ENCODE results near the gene USP19.

Gene USP19

DNA sequence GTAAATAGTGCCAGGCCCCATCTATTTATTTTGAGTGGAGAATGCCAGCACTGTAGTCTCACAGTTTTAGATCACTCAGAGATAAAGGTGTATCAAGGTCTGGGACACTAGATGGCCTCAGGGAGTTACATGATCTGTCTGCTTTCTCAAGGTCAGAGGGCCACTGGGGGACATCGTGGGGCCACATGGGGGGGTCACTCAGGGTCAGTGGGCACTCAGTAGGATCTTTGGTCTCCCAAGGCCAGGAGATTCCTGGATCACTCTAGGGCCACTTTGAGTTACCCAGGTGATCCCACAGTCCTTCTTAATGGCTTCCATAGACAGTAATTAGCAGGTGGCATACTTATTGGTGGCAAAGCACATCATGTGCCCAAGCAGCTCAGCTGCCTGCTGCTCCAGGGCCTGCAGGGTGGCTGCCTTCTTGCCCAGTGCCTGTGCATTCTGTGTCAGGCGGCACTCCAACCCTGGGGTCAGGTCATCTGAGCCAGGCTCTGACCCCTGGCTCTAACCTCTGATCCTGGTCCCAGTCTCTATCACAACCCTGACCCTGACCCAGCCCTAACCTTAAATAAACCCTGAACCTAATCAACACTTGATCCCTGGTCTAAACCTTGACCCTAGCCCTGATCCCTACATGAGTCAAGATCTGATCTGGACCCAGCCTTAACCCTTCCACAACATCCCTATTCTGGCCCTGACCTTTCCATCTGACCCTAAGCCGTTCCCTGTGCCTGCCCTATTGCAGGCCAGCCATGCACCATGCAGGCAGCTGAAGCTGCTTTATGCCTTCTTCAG, 14.0 kb upstream of the USP19 start:
- no peak for DNase-seq

DNA sequence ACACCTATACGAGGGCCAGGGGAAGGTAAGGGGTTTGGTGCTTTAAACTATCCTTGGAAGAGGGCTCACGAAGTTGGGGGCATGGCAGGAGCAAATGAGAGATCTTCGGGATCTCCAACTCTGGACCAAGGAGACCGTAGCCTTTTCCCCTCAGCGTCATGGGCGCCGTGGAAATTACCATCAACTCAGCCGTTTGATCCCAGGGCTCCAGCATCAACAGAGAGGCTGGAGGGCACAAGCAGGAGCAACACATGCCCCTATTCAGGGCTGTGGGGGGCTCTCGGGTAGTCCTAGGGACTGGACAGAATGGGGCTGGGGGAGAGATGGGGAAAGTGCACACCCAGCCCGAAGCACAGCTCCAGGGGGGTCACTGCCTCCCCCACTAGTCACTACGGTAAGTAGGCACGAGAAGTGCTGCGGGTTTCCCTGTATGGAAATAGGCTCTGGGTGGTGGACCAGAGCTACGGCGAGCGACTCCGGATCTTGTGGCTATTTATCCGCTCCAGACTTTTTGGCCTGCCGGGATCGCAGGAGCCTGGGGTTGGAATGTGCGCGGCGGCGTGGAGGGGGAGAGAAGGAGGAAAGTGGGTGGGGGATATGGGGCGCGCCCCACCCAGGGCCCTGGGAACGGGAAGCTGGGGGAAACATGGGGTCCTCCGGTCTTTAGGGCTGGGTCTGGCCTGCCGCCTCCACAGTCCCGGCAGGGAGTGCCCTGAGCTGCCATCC, 12.8 kb upstream of the USP19 start:
- no peak for DNase-seq

- DNase-seq = no peak
Observed at GRCh38 chr3:49132437-49133225, 12.0 kb upstream of the USP19 start, which contains the start of gene LAMB2. LAMB2 (minus strand) TSS chr3:49133050; CDS start chr3:49132867, 183 bp downstream.

DNA sequence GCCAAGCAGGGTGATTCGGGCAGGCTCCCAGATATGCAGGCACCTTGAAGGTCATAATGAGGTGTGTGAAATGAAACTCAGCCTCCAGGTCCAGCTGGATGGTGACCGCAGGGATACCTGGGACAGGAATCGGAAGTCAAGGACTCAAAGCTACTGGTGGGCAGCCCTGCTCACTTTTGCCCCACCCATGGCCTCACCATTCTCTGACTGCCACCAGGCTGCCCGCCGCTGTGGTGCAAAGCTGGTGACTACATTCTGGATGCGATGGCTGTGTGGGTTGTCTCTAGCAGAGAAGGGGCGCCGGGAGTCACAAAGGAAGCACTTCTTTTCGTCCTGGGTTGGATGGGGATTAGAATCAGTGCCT, 11.4 kb upstream of the USP19 start:
- DNase-seq = no peak

DNA sequence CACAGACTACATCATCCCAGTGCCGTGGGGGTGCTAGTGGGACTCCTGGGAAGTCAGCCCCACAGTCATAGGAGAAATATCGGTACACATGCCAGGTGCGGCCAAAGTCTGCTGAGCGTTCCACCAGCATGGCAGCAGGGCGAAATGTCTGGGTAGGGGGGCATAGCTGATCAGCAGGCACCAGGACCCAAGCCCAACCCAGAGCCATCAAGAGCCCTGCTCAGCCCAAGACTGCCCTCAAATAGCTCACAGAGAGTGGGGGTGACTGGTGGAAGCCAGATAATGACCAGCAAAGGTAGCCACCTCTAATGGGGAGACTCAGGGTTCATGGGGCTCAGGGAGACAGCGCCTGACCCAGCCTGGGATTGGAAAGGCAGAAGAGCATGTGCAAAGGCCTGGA, 11.0 kb upstream of the USP19 start:
- no peak for DNase-seq

DNA sequence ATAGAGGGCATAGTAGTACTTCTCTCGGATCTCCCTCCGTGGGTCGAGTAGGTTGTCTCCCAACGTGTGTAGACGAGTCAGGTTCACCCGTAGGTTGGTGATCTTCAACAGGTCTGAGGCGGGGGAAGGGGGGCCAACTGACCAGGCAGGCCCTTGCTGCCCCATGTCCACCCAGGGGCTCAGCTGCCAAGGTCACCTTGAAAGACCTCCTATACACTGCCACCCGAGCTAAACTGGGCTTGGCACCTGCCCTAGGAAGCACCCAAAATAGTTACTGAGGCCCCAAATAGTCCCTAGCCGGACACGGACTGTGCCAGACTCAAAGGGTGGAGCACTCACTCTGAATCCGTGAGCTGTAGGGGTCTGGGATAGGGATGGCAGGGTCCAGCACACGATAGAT, 10.4 kb upstream of the USP19 start:
- no peak for DNase-seq

DNA sequence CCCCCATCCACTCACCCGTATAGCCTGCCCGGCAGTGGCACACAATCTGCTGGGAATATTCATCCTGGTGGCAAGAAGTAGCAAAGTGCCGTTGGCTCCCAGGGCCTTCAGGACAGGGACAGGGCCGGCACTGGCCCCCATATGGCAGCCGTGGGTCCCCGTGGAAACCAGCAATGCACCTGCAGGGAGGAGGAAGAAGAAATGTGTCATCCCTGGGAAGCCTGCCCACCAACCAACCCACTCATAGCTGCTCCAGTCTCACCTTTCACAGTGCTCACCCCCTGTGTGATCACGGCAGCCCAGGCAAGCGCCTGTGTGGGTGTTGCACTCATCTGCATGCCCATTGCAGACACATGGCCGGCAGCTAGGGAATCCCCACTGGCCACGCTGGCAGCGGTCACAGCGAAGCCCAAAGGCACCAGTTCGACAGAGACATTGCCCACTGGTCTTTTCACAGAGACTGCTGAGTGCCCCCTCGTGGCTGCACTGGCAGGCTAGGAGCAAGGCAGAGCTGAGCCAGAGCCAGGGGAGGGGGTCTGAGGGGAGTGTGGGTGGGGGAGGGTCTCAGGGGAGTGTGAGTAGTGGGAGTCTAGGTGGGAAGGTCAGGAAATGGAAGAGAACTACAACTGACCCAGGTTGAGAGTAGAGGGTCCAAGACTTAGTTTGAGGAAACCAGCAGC, 4.5 kb upstream of the USP19 start:
- no peak for DNase-seq

DNA sequence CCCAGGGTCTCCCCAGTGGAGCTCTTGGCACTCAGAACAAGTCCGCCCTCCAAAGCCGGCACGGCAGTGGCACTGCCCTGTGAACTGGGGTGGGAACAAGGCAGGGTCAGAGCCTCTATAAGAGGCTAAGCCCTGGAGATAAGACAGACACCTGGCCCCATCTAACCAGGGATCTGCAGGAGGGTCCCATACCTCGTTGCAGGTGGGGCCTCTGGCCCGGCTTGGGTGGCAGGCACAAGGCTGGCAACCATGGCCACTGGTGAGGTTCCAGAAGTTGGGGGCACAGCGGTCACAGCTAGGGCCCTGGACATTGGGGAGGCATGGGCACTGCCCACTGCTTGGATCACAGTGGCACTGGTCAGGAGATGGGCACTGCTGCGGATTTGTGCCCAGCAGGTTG, 3.6 kb upstream of the USP19 start:
- DNase-seq = no peak

DNA sequence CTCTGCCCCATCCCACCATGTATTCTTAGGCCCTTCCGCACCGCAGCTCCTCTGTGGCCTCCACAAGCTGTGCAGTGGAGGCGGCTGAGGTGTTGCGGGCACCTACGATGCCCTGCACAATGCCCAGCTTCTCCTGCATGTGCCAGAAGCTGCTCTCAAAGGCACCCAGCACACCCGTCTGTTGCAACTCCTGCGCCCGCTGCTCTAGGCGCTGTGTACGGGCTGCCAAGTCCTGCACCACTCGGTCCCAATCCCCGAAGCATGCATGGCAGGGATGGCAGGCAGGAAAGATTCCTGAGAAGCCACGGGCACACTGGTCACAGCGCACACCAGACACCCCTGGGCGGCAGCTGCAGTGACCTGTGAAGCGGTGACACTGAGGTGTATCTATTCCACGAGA, 3.1 kb upstream of the USP19 start:
- DNase-seq = no peak

DNA sequence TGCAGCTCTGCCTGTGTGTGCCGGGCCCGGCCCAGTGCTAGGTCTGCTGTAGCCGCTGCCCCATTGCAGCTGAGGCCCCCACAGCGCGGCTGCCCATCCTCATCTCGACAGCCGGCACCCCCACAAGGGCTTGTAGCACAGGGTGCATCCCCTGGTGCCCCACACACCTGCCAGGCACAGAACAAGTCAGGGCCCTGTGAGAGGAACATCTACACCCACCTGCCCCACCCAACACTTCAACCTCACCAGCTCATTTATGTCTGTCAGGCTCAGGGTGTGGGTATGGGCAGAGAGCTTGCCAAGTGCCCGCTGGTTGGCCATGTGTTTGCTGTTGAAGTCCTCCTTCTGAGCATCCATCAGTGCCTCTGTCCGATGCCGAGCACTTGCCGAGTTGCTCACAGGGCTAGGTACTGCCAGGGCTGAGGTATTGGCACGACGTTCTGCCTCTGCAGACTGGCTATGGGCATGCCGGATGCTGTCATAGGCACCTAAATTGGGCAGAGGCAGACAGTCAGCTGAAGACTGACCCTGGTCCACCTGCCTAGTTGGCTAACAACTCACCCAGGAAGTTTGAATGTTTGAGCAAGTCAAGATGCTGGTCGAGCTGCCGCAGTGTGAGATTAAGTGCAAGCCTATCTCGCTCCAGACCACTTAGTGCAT, 2.4 kb upstream of the USP19 start:
- no peak for DNase-seq

- DNase-seq = no peak
Observed at GRCh38 chr3:49122451-49122850, 1.8 kb upstream of the USP19 start.

- DNase-seq = no peak
Observed at GRCh38 chr3:49122022-49122421, 1.4 kb upstream of the USP19 start.

DNA sequence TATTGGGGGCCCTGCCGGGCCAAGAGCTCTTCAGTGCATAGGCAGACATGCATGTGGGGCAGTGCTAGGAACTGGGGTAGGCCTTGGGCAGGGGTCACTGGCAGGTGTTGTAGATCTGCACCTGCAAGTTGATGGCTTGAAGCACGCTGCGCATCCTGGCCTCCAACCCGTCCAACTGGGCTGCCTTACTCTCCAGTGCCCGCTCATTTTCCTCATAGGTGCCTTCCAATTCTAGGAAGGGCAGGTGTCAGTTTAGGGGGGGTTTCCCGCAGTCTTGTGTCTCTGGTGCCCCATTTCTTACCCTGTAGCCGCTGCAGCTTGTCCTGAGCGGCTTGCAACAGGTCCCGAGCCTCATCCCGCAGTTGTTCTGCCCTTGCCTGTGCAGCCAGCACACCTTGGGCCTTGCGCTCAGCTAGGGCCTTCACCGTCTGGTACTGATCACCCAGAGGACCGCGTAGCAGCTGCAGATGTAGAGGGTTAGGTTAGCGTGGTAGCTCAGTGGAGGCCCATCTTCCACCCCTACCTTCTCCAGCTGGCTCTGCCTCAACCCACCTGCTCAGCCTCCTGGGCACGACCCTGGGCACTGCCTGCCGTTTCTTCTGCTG, 611 bp upstream of the USP19 start:
- no peak for DNase-seq

DNA sequence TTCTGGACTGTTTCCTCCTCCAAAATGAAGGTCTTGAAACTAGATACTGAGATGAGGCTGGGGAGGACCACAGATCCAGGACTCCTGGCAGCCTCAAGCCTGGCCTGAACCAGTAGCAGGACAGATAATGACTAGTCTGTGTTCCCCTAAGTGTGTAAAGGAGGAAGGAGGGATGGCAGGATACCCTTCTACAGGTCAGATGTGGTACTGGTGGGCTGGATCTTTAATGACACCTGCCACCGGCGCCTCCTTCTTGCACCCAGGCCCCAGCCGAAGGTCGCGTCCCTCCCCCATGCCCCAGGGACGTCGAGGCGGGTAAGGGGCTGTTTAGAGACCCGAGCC, 556 bp downstream of the USP19 start:
- DNase-seq = no peak

- DNase-seq = no peak
Observed at GRCh38 chr3:49119439-49119838, 1.2 kb downstream of the USP19 start.

DNA sequence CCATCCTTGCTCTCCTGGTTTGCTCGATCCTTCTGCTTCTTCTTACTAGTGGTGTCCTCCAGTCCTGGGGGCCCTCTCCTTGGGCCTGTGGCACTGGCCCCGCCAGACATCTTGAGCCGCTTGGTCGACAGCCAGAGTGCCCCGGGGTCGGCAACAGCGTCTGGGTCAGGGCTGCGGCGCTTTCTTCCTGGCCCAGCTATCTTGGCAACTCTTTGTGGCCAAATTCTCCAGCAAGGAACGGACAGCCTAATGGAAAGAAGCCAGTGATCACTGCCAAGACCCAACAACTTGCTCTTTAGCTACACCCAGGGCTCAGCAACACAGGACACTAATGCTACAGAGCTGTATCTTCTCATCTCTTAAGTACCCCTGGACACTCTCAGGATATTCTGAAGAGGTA, 1.6 kb downstream of the USP19 start:
- DNase-seq = no peak

DNA sequence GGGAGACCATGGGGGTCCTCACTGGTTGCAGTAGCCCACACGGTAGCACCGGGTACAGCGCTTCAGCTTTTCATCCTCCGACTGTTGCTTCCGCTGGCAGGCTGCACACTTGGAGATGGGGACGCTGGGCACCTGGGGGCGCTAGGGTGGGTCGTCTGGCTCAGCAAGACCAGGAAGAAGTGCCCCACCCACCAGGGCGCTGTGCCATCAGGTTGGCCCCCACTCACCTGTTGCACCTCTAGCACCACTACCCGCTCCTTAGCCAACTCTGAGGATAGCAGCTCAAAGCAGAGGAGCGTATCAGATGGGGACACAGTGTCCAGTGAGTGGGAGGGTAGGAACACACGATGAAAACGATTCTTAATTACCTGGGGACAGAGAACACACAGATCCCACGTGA, 8.4 kb downstream of the USP19 start:
- DNase-seq = no peak

DNA sequence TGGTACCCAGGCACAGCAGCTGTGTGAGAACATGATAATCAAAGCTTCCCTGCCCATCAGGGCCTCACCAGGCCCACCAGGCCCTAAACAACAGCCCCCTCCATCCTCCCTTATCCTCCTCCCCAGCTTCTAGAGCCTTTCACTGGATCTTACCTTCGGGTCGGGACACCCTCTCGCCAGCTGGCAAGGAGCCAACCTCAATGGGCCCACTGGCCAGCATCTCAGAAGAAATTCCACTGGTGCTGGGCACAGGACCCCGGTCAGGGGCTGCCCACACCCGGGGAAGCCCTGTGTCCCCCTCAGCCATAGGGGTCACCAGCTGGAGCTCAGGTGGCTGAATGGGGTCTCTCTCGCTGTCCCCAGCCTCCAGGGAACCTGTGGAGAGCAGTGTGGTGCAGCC, 9.3 kb downstream of the USP19 start:
- DNase-seq = no peak

- no peak for DNase-seq
Observed at GRCh38 chr3:49110780-49111179, 9.8 kb downstream of the USP19 start.

GRCh38 chr3:49108346-49108745, 12.3 kb downstream of the USP19 start:
- no peak for DNase-seq

DNA sequence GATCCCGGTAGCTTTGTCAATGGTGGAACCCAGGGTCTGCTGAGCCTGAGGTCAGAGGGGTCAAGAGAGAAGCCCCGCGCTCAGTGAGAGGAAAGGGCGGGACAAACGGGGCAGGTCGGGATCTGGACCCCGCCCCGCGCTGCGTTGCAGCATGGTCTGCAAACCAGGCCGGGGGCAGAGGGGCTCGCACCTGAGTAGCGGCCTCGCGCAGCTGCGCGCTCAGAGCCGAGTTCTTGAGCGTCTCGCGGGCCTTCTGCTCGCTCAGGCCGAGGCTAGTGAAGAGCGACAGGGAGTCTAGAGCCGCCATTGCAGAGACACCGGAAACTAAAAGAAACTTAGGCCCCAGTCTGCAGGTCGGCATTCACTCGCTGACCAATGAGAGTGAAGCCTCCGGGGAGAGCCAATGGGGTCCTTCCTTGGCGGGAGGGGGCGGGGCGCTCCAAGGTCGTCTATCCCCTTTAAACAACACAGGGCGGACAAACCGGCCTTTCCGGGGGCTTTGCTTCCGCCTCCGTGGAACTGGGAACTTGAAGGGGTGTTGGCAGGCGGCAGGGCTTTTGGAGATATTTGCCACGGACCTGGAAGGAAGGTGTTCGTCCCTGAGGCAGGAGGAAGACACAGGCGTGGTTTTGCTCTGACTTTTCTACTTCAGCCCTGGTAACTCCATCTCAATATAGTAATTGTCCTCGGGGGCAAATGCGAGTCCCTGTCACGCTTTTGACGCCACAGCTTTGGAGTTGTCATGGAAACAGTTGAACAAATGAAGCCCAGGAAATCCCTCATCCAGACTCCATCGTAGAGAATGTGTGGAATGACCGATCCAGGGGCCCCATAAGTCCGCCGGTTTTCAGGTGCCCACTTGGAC, 16.0 kb downstream of the USP19 start, which contains the start of gene QARS1:
Gene QARS1 (minus strand): TSS at position 331 of the 865 bp plus-strand sequence. CDS start 24 bp downstream, at position 307.
- peak; percentile 84 for DNase-seq

Data from activated CD8-positive, alpha-beta memory T cell treated with anti-CD3 and anti-CD28 coated beads, Interleukin-2, amount 50 U/mL, for 4 hours (primary cell).